HG02852 (cell line): ENCODE results near the gene ARFGEF2.
"Not testable (repeated sequence)": the region's sequence is repeated elsewhere in the genome, so short reads cannot be mapped to it uniquely, and the experiment has no call there.

ENCODE experiments used
- ATAC-seq: cut with Tn5 transposase; IDR thresholded peaks from one replicate; pipeline ENCODE4 v1.9.1; 2021; ENCODE audit warnings: mild to moderate bottlenecking, moderate library complexity; ENCODE audit not compliant: unreplicated experiment

Gene ARFGEF2

GRCh38 chr20:48984575-48985219, 63.2 kb downstream of the ARFGEF2 start:
- ATAC-seq: no peak

GRCh38 chr20:48986899-48987298, 65.4 kb downstream of the ARFGEF2 start:
- ATAC-seq: no peak

- no peak for ATAC-seq
Observed at GRCh38 chr20:48990467-48990866, 69.0 kb downstream of the ARFGEF2 start.

GRCh38 chr20:48995589-48995988, 74.1 kb downstream of the ARFGEF2 start:
- no peak for ATAC-seq

GRCh38 chr20:48999890-49000870, 78.7 kb downstream of the ARFGEF2 start:
- no peak for ATAC-seq

- ATAC-seq: no peak
Observed at GRCh38 chr20:49001741-49002140, 80.2 kb downstream of the ARFGEF2 start.

- ATAC-seq: no peak
Observed at GRCh38 chr20:49006446-49006980, 85.0 kb downstream of the ARFGEF2 start.

GRCh38 chr20:49009899-49010631, 88.6 kb downstream of the ARFGEF2 start:
- ATAC-seq: no peak

GRCh38 chr20:49024220-49024619, 102.7 kb downstream of the ARFGEF2 start:
- ATAC-seq: no peak

GRCh38 chr20:49028177-49028576, 106.7 kb downstream of the ARFGEF2 start:
- ATAC-seq: not testable (repeated sequence)

- ATAC-seq: no peak
Observed at GRCh38 chr20:49028684-49029083, 107.2 kb downstream of the ARFGEF2 start.

- no peak for ATAC-seq
Observed at GRCh38 chr20:49029203-49029602, 107.7 kb downstream of the ARFGEF2 start.

GRCh38 chr20:49030954-49031619, 109.6 kb downstream of the ARFGEF2 start:
- no peak for ATAC-seq

GRCh38 chr20:49032455-49032854, 110.9 kb downstream of the ARFGEF2 start:
- ATAC-seq: no peak

- no peak for ATAC-seq
Observed at GRCh38 chr20:49034070-49034732, 112.7 kb downstream of the ARFGEF2 start.

GRCh38 chr20:49037962-49038387, 116.5 kb downstream of the ARFGEF2 start:
- ATAC-seq: no peak

GRCh38 chr20:49039854-49040253, 118.3 kb downstream of the ARFGEF2 start:
- no peak for ATAC-seq

GRCh38 chr20:49043000-49043399, 121.5 kb downstream of the ARFGEF2 start:
- ATAC-seq: no peak

- no peak for ATAC-seq
Observed at GRCh38 chr20:49045440-49046086, 124.1 kb downstream of the ARFGEF2 start.
